Endothelial cell of umbilical vein (primary cell): ENCODE data around the gene NFATC1. TPM values are rescaled to one million over a fixed set of nuclear protein-coding genes. Genes with fewer than 3 reads are reported as not detected.

Source experiments
- BruUV-seq: library from RNA; stranded (reverse); fragments of 400-500 nt; replicated peaks from 2 replicates; lab custom pipeline; 2021; lab: Mats Ljungman, UMichigan
- CTCF ChIA-PET: fragments of 300-600, 350-600 bp; sonication (Branson Sonifier 250); formaldehyde crosslinking; loops from one replicate; lab custom pipeline; 2021; ENCODE audit warnings: antibody characterized with exemption, inconsistent platforms; lab: Charles Lee
- POLR2A ChIA-PET: fragments of 300-600, 350-600 bp; sonication (Branson Sonifier 250); formaldehyde crosslinking; loops from one replicate; lab custom pipeline; 2021; ENCODE audit warnings: antibody characterized with exemption, inconsistent platforms; lab: Charles Lee
- DNase-seq: peaks from one replicate; pipeline ENCODE4 v3.0.0-alpha.2; 2011; ENCODE audit warnings: low read depth, low spot score
- FAIRE-seq: peaks from 2 replicates; lab custom pipeline; 2011; peaks lifted over from hg19 to GRCh38; lab: Jason Lieb, UNC
- H2AFZ ChIP-seq: 2 replicates; pipeline ENCODE4 v1.6.0; 2012; ENCODE audit warnings: low read depth, low read length, control low read depth, inconsistent platforms
- H3K27ac ChIP-seq: 2 replicates; pipeline ENCODE4 v1.5.1; 2011; ENCODE audit warnings: low read depth, mild to moderate bottlenecking, control low read depth, low read length, moderate library complexity; ENCODE audit not compliant: insufficient read depth
- H3K27me3 ChIP-seq, 2 experiments: 2 replicates each; pipeline versions ENCODE4 v1.6.0 to v1.6.1; 2011; ENCODE audit warnings: low read length in 2 of 2, mixed read lengths in 1 of 2; ENCODE audit not compliant: control insufficient read depth in 2 of 2, insufficient read depth in 2 of 2
- H3K36me3 ChIP-seq, 2 experiments: 2 replicates in 1 of 2; 3 replicates in 1 of 2; pipeline ENCODE4 v1.5.1; 2011; ENCODE audit warnings: low read length in 2 of 2, mild to moderate bottlenecking in 1 of 2, moderate library complexity in 1 of 2; ENCODE audit not compliant: control insufficient read depth in 2 of 2, insufficient read depth in 2 of 2; ENCODE audit errors: extremely low read depth in 1 of 2
- H3K4me1 ChIP-seq: 3 replicates; pipeline ENCODE4 v1.5.1; 2011; ENCODE audit warnings: mild to moderate bottlenecking, low read length; ENCODE audit not compliant: control insufficient read depth, insufficient read depth; ENCODE audit errors: extremely low read depth
- H3K4me2 ChIP-seq: 2 replicates; pipeline ENCODE4 v1.6.1; 2011; ENCODE audit warnings: low read length, control low read depth, mixed read lengths; ENCODE audit not compliant: insufficient read depth
- H3K4me3 ChIP-seq, 3 experiments: fragments of 200-600 bp in 1 of 3; sonication (generic), shearing (Covaris generic) in 1 of 3; replicated peaks in 1 of 3; 2 replicates each; pipeline ENCODE4 v1.5.1; 2011 to 2016; ENCODE audit warnings: control low read depth in 3 of 3, low read length in 3 of 3, mild to moderate bottlenecking in 2 of 3, inconsistent platforms in 1 of 3, low read depth in 1 of 3, moderate library complexity in 1 of 3; ENCODE audit not compliant: insufficient read depth in 1 of 3
- H3K79me2 ChIP-seq: 2 replicates; pipeline ENCODE4 v1.6.0; 2012; ENCODE audit warnings: low read length, inconsistent platforms; ENCODE audit not compliant: control insufficient read depth, insufficient read depth
- H3K9ac ChIP-seq: replicated peaks from 2 replicates; pipeline ENCODE3; 2011; ENCODE audit warnings: low read length, control low read depth; ENCODE audit not compliant: insufficient read depth; ENCODE audit errors: extremely low read depth
- H3K9me1 ChIP-seq: replicated peaks from 3 replicates; pipeline ENCODE4 v1.6.0; 2011; ENCODE audit warnings: mild to moderate bottlenecking, low read length; ENCODE audit not compliant: control insufficient read depth, insufficient read depth; ENCODE audit errors: extremely low read depth
- H3K9me3 ChIP-seq: replicated peaks from 2 replicates; pipeline ENCODE4 v1.5.1; 2012; ENCODE audit warnings: low read length, inconsistent platforms; ENCODE audit not compliant: control insufficient read depth, insufficient read depth
- H4K20me1 ChIP-seq: replicated peaks from 2 replicates; pipeline ENCODE3; 2011; ENCODE audit warnings: mild to moderate bottlenecking, low read length; ENCODE audit not compliant: control insufficient read depth, insufficient read depth; ENCODE audit errors: extremely low read depth
- CTCF ChIP-seq, 2 donors: IDR thresholded peaks; 1 replicate in 1 of 2; 2 replicates in 1 of 2; pipeline ENCODE4 v1.5.1; 2011; ENCODE audit warnings: low read length in 2 of 2, mild to moderate bottlenecking in 2 of 2, moderate library complexity in 2 of 2, control low read depth in 1 of 2, inconsistent platforms in 1 of 2, low read depth in 1 of 2; ENCODE audit not compliant: insufficient read depth in 1 of 2; ENCODE audit errors: extremely low read depth in 1 of 2
- EZH2 ChIP-seq: IDR thresholded peaks from 2 replicates; pipeline ENCODE4 v1.6.1; 2012; ENCODE audit warnings: borderline replicate concordance, low read depth, mild to moderate bottlenecking, moderate library complexity, low read length, inconsistent platforms; ENCODE audit not compliant: severe bottlenecking
- FOS ChIP-seq: IDR thresholded peaks from 2 replicates; pipeline ENCODE4 v1.6.1; 2011; ENCODE audit warnings: mild to moderate bottlenecking, low read length, moderate library complexity, borderline replicate concordance; ENCODE audit not compliant: insufficient read depth
- GATA2 ChIP-seq: IDR thresholded peaks from 2 replicates; pipeline ENCODE4 v1.7.0; 2011; ENCODE audit warnings: low read depth, mild to moderate bottlenecking, moderate library complexity, mixed read lengths, low read length; ENCODE audit not compliant: insufficient read length, insufficient read depth
- JUN ChIP-seq: IDR thresholded peaks from 2 replicates; pipeline ENCODE4 v1.6.1; 2011; ENCODE audit warnings: borderline replicate concordance, low read depth; ENCODE audit not compliant: insufficient read length, insufficient read depth
- MAX ChIP-seq: IDR thresholded peaks from 2 replicates; pipeline ENCODE4 v1.6.1; 2011; ENCODE audit not compliant: insufficient read depth, insufficient read length
- MYC ChIP-seq: IDR thresholded peaks from one replicate; pipeline ENCODE4 v1.6.1; 2011; ENCODE audit warnings: mild to moderate bottlenecking, low read depth, low read length
- POLR2A ChIP-seq: IDR thresholded peaks from 2 replicates; pipeline ENCODE4 v1.6.1; 2012; ENCODE audit warnings: low read depth, mild to moderate bottlenecking, control low read depth, low read length
- POLR2AphosphoS5 ChIP-seq: IDR thresholded peaks from 2 replicates; pipeline ENCODE4 v1.6.1; 2012; ENCODE audit warnings: low read depth, mild to moderate bottlenecking, control low read depth, low read length, moderate library complexity; ENCODE audit not compliant: insufficient read depth
- dilution Hi-C: fragments of 300-500 bp; cut with MboI; formaldehyde crosslinking; loops from one replicate; pipeline ENCODE4 v1.15.0; 2019; ENCODE audit warnings: low sequenced_read_pairs; ENCODE audit not compliant: extremely low pct_ligation_motif_present
- intact Hi-C: fragments of 100-400 bp; cut with micrococcal nuclease; formaldehyde crosslinking; loops from one replicate; pipeline ENCODE4 v1.10.0; 2022
- polyA plus RNA-seq, 4 experiments: library from polyadenylated mRNA; depleted of rRNA in 3 of 4; stranded (reverse) in 3 of 4; unstranded in 1 of 4; fragments of >200 nt; gene quantifications; 2 replicates each; pipeline versions ENCODE4 v1.2.1 to v1.2.3, GENCODE V29; 2011 to 2012; ENCODE audit warnings: missing spikeins in 1 of 4
- total RNA-seq: library from RNA; stranded (reverse); gene quantifications from 2 replicates; pipeline ENCODE4 v1.2.3, GENCODE V29; 2021

NFATC1 gene
- total and polyA plus RNA-seq, 2 donors (not counting 3 experiments of a cell fraction or from before 2014, with no cell fraction given) = 11.1 to 30.0 TPM

DNA sequence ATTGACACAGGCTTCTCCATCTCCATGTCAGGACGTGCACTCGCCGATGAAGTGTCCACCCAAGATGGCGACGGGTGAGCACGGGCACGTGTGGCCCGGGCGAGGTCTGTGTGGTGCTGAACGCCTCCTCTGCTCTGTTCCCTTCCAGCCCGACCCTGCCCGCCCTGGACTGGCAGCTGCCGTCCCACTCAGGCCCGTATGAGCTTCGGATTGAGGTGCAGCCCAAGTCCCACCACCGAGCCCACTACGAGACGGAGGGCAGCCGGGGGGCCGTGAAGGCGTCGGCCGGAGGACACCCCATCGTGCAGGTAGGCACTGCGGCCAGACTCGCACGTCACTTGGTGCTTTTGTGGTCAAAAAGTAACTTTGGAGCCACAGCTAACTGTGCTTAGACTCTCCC lies 37.7 kb downstream of the NFATC1 start:
- ChIA-PET CTCF (no interaction called here), POLR2A (no interaction called here)
- Histone ChIP-seq H3K27me3 (no peaks in the 10 kb centered on the region), H3K4me3 (no peak overlapping the region), H3K4me1 (no peaks in the 10 kb centered on the region), H4K20me1 (no peaks in the 10 kb centered on the region), H3K79me2 (no peaks in the 10 kb centered on the region), H3K9ac (no peak overlapping the region), H3K9me1 (no peaks in the 10 kb centered on the region), H3K36me3 (peaks cover 0 to 13% of the 10 kb centered on the region in 2 experiments), H2AFZ (no peak overlapping the region), H3K4me2 (no peak overlapping the region), H3K9me3 (no peaks in the 10 kb centered on the region), H3K27ac (no peak overlapping the region)
- TF ChIP-seq POLR2AphosphoS5 (no peak), CTCF (IDR thresholded peaks at IDR 0.05; ENCODE audit: extremely low read depth in 1 of 2, insufficient read depth in 1 of 2, low read depth in 1 of 2, low read length in 2 of 2) (no peak)
- dilution Hi-C loops = no loop called here
- DNase-seq (no peak), FAIRE-seq (no peak)
- no TSS peak for BruUV-seq
- intact Hi-C loops = no loop called here

- Histone ChIP-seq H3K9ac (no peak overlapping the region), H3K4me1 (no peaks in the 10 kb centered on the region), H3K4me3 (no peak overlapping the region), H3K36me3 (peaks cover 0 to 20% of the 10 kb centered on the region in 2 experiments), H2AFZ (no peak overlapping the region), H3K9me3 (no peaks in the 10 kb centered on the region), H3K79me2 (no peaks in the 10 kb centered on the region), H3K9me1 (no peaks in the 10 kb centered on the region), H3K27me3 (no peaks in the 10 kb centered on the region), H3K27ac (no peak overlapping the region), H4K20me1 (no peaks in the 10 kb centered on the region), H3K4me2 (no peak overlapping the region)
- dilution Hi-C loops = no loop called here
- TF ChIP-seq POLR2AphosphoS5 (no peak), GATA2 (no peak), EZH2 (no peak), CTCF (IDR thresholded peaks at IDR 0.05; ENCODE audit: extremely low read depth in 1 of 2, insufficient read depth in 1 of 2, low read depth in 1 of 2, low read length in 2 of 2) (no peak), FOS (no peak), POLR2A (no peak), JUN (no peak), MAX (no peak), MYC (no peak)
- intact Hi-C loops = no loop called here
- FAIRE-seq (no peak), DNase-seq (no peak)
- ChIA-PET POLR2A (no interaction called here), CTCF (interaction anchor here (1.1 kb wide), 1 partner anchor 54 kb away, joined by 4 read pairs; no protein-coding TSS in a partner anchor)
- BruUV-seq = no TSS peak
Measured at GRCh38 chr18:79434607-79435401, 39.1 kb downstream of the NFATC1 start.
